ENCODE results near the gene FAM216B.

GRCh38 chr13:42786715-42787114, 5.3 kb downstream of the FAM216B start:
- TF ChIP-seq, protein P1, sequence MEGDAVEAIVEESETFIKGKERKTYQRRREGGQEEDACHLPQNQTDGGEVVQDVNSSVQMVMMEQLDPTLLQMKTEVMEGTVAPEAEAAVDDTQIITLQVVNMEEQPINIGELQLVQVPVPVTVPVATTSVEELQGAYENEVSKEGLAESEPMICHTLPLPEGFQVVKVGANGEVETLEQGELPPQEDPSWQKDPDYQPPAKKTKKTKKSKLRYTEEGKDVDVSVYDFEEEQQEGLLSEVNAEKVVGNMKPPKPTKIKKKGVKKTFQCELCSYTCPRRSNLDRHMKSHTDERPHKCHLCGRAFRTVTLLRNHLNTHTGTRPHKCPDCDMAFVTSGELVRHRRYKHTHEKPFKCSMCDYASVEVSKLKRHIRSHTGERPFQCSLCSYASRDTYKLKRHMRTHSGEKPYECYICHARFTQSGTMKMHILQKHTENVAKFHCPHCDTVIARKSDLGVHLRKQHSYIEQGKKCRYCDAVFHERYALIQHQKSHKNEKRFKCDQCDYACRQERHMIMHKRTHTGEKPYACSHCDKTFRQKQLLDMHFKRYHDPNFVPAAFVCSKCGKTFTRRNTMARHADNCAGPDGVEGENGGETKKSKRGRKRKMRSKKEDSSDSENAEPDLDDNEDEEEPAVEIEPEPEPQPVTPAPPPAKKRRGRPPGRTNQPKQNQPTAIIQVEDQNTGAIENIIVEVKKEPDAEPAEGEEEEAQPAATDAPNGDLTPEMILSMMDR (IDR thresholded peaks at IDR 0.05; ENCODE audit: insufficient read depth, low read depth, low read length) = no peak
- TF ChIP-seq EZH2 (IDR thresholded peaks at IDR 0.05; ENCODE audit: insufficient read depth, low read length) = no peak

All from astrocyte (in vitro differentiated cells and primary cell).